HEK293 (cell line): ENCODE data around the gene GABBR2.
"Not testable (repeated sequence)": the region's sequence is repeated elsewhere in the genome, so short reads cannot be mapped to it uniquely, and the experiment has no call there.

Experiments used
- CTCF ChIA-PET: fragments of 350-600 bp; formaldehyde crosslinking; extraction: SDS; loops from one replicate; lab custom pipeline; 2021; ENCODE audit warnings: antibody characterized with exemption; lab: Yijun Ruan, JAX
- POLR2A ChIA-PET: fragments of 300-600 bp; formaldehyde crosslinking; extraction: SDS; loops from one replicate; lab custom pipeline; 2020; ENCODE audit warnings: antibody characterized with exemption, inconsistent platforms; lab: Yijun Ruan, JAX
- H3K27ac ChIP-seq: fragments of 200-500 bp; sonication (Bioruptor generic); 2 replicates; pipeline ENCODE4 v1.5.1; 2014; ENCODE audit warnings: low read depth, low read length, control low read depth, inconsistent platforms; ENCODE audit errors: extremely low read depth
- H3K36me3 ChIP-seq, 2 experiments: fragments of 200-500 bp in 1 of 2; sonication (Bioruptor generic) in 1 of 2; 1 replicate in 1 of 2; 2 replicates in 1 of 2; pipeline ENCODE4 v1.5.1; 2014 to 2017; ENCODE audit warnings: inconsistent platforms in 2 of 2, low read length in 2 of 2; ENCODE audit not compliant: control insufficient read depth in 2 of 2, insufficient read depth in 1 of 2
- H3K4me1 ChIP-seq: fragments of 200-500 bp; sonication (Bioruptor generic); 2 replicates; pipeline ENCODE4 v1.5.1; 2014; ENCODE audit warnings: mild to moderate bottlenecking, low read length, inconsistent platforms; ENCODE audit not compliant: control insufficient read depth, insufficient read depth
- H3K4me3 ChIP-seq: 2 replicates; pipeline ENCODE4 v1.5.1; 2011; ENCODE audit warnings: low read depth, mild to moderate bottlenecking, control low read depth, low read length, moderate library complexity
- H3K9me3 ChIP-seq: fragments of 200-500 bp; sonication (Bioruptor generic); 2 replicates; pipeline ENCODE4 v1.5.1; 2014; ENCODE audit warnings: low read depth, low read length, inconsistent platforms; ENCODE audit not compliant: control insufficient read depth, insufficient read depth
- FEZF1 ChIP-seq: fragments of 450-650 bp; formaldehyde crosslinking; IDR thresholded peaks from 2 replicates; pipeline ENCODE4 v1.5.1; 2016; ENCODE audit warnings: missing biosample characterization, missing genetic modification characterization
- GLI2 ChIP-seq: fragments of 450-650 bp; formaldehyde crosslinking; IDR thresholded peaks from 2 replicates; pipeline ENCODE4; 2017; ENCODE audit warnings: missing biosample characterization, missing genetic modification characterization, low read depth, borderline replicate concordance
- KLF10 ChIP-seq: fragments of 450-650 bp; IDR thresholded peaks from 2 replicates; pipeline ENCODE4 v1.5.1; 2018; ENCODE audit warnings: missing biosample characterization, mild to moderate bottlenecking, missing genetic modification characterization
- OVOL3 ChIP-seq: fragments of 450-650 bp; formaldehyde crosslinking; IDR thresholded peaks from 2 replicates; pipeline ENCODE4 v1.5.1; 2016; ENCODE audit warnings: missing biosample characterization, missing genetic modification characterization
- PBX3 ChIP-seq: sonication (generic); formaldehyde crosslinking; IDR thresholded peaks from 2 replicates; pipeline ENCODE4 v1.8.1; 2022; ENCODE audit warnings: mild to moderate bottlenecking, moderate library complexity, missing genetic modification reagents
- ZBTB10 ChIP-seq: fragments of 450-650 bp; formaldehyde crosslinking; IDR thresholded peaks from 2 replicates; pipeline ENCODE4 v1.5.1; 2016; ENCODE audit warnings: missing biosample characterization, missing genetic modification characterization
- ZNF26 ChIP-seq: fragments of 450-650 bp; formaldehyde crosslinking; IDR thresholded peaks from 2 replicates; pipeline ENCODE4 v1.5.1; 2016; ENCODE audit warnings: missing biosample characterization, missing genetic modification characterization

The GABBR2 gene

GRCh38 chr9:98271479-98271878 lies 437.3 kb downstream of the GABBR2 start:
- POLR2A ChIA-PET, result interaction anchor here (0.6 kb wide), 1 partner anchor 214 kb away, joined by 6 read pairs; no protein-coding TSS in a partner anchor
- Histone ChIP-seq H3K36me3 (no peaks in the 10 kb centered on the region), H3K4me1 (no peaks in the 10 kb centered on the region), H3K4me3 (no peak overlapping the region)
- TF ChIP-seq FEZF1 (peak; percentile 81), PBX3 (CRISPR knock-in tag) (no peak), GLI2 (tag by site-specific recombination) (no peak)
- TF ChIP-seq, all 188 proteins: peak for 1
- Histone ChIP-seq H3K9me3 (no peaks in the 10 kb centered on the region), H3K27ac (no peak overlapping the region)
- CTCF ChIA-PET, result interaction anchor here (0.6 to 1.3 kb wide), 3 partner anchors 66 to 543 kb away, joined by 3 to 4 read pairs (median 3); no protein-coding TSS in a partner anchor

- POLR2A ChIA-PET, H3K36me3 ChIP-seq, H3K27ac ChIP-seq, H3K4me1 ChIP-seq, CTCF ChIA-PET, H3K9me3 ChIP-seq, H3K4me3 ChIP-seq: not testable (repeated sequence)
Measured at GRCh38 chr9:98270284-98270683, 438.5 kb downstream of the GABBR2 start.

GRCh38 chr9:98269652-98270051 lies 439.1 kb downstream of the GABBR2 start:
- H3K9me3 ChIP-seq, H3K4me3 ChIP-seq, H3K4me1 ChIP-seq, H3K27ac ChIP-seq, CTCF ChIA-PET, POLR2A ChIA-PET, H3K36me3 ChIP-seq: not testable (repeated sequence)

- H3K27ac ChIP-seq, H3K36me3 ChIP-seq, POLR2A ChIA-PET, H3K9me3 ChIP-seq, H3K4me1 ChIP-seq, H3K4me3 ChIP-seq: not testable (repeated sequence)
- CTCF ChIA-PET, result interaction anchor here (0.7 kb wide), 1 partner anchor 346 kb away, joined by 3 read pairs; no protein-coding TSS in a partner anchor
Measured at GRCh38 chr9:98267556-98267955, 441.2 kb downstream of the GABBR2 start.

- no peaks in the 10 kb centered on the region for H3K36me3 ChIP-seq
- no peaks in the 10 kb centered on the region for H3K9me3 ChIP-seq
- CTCF ChIA-PET, result interaction anchor here (0.6 to 4.5 kb wide), 19 partner anchors 9 to 670 kb away, joined by 3 to 56 read pairs (median 4); no protein-coding TSS in a partner anchor
- H3K4me1 ChIP-seq, result no peaks in the 10 kb centered on the region
- POLR2A ChIA-PET, result no interaction called here
- no peak overlapping the region for H3K4me3 ChIP-seq
- no peak overlapping the region for H3K27ac ChIP-seq
- TF ChIP-seq KLF10 (tag by site-specific recombination) (no peak), ZNF26 (tag by site-specific recombination) (no peak), OVOL3 (tag by site-specific recombination) (no peak), ZBTB10 (tag by site-specific recombination) (no peak)
Measured at GRCh38 chr9:98264516-98264915, 444.2 kb downstream of the GABBR2 start.
